H9 (cell line): Measurements from ENCODE around the gene UNC50. TPM values are rescaled to one million over a fixed set of nuclear protein-coding genes. Genes with fewer than 3 reads are reported as not detected.

Source experiments
- DNase-seq: peaks from one replicate; pipeline ENCODE4 v3.0.0-alpha.2; 2017
- H2AFZ ChIP-seq: one replicate; pipeline ENCODE4 v1.6.1; 2013; ENCODE audit warnings: mild to moderate bottlenecking, low read length, control low read depth, moderate library complexity
- H2AK5ac ChIP-seq: 2 replicates; pipeline ENCODE4 v1.6.1; 2013; ENCODE audit warnings: low read length, control low read depth, mixed read lengths; ENCODE audit not compliant: insufficient read length
- H2BK120ac ChIP-seq: one replicate; pipeline ENCODE4 v1.6.1; 2013; ENCODE audit warnings: low read depth, mild to moderate bottlenecking, low read length, control low read depth, inconsistent platforms; ENCODE audit not compliant: poor library complexity, severe bottlenecking
- H2BK12ac ChIP-seq: 2 replicates; pipeline ENCODE4 v1.6.1; 2013; ENCODE audit warnings: low read length, control low read depth, mixed read lengths, low read depth; ENCODE audit not compliant: insufficient read length
- H2BK15ac ChIP-seq: 2 replicates; pipeline ENCODE4 v1.6.1; 2013; ENCODE audit warnings: low read depth, low read length, control low read depth
- H2BK20ac ChIP-seq: one replicate; pipeline ENCODE4 v1.6.1; 2013; ENCODE audit warnings: low read depth, mild to moderate bottlenecking, low read length, control low read depth, inconsistent platforms; ENCODE audit not compliant: poor library complexity, severe bottlenecking
- H2BK5ac ChIP-seq: 2 replicates; pipeline ENCODE4 v1.6.1; 2013; ENCODE audit warnings: low read length, control low read depth, mixed read lengths; ENCODE audit not compliant: insufficient read length
- H3K14ac ChIP-seq: 2 replicates; pipeline ENCODE4 v1.6.1; 2013; ENCODE audit warnings: low read length, control low read depth; ENCODE audit not compliant: insufficient read depth
- H3K18ac ChIP-seq: 2 replicates; pipeline ENCODE4 v1.6.1; 2013; ENCODE audit warnings: low read depth, mild to moderate bottlenecking, mixed read lengths, low read length, control low read depth; ENCODE audit not compliant: insufficient read length
- H3K23ac ChIP-seq: 2 replicates; pipeline ENCODE4 v1.6.1; 2013; ENCODE audit warnings: low read length, control low read depth, mixed read lengths, low read depth; ENCODE audit not compliant: insufficient read length
- H3K23me2 ChIP-seq: 2 replicates; pipeline ENCODE4 v1.6.1; 2013; ENCODE audit warnings: low read depth, mild to moderate bottlenecking, mixed read lengths, low read length, control low read depth; ENCODE audit not compliant: insufficient read length, poor library complexity, severe bottlenecking
- H3K27ac ChIP-seq: 2 replicates; pipeline ENCODE4 v1.5.1; 2013; ENCODE audit warnings: low read length, control low read depth, mixed read lengths, low read depth; ENCODE audit not compliant: insufficient read length
- H3K27me3 ChIP-seq: 2 replicates; pipeline ENCODE4 v1.6.1; 2013; ENCODE audit warnings: low read length, control low read depth, inconsistent platforms; ENCODE audit not compliant: insufficient read depth
- H3K4ac ChIP-seq: 2 replicates; pipeline ENCODE4 v1.6.1; 2013; ENCODE audit warnings: low read depth, mild to moderate bottlenecking, control low read depth, inconsistent platforms, low read length, moderate library complexity
- H3K4me1 ChIP-seq: 2 replicates; pipeline ENCODE4 v1.6.1; 2013; ENCODE audit warnings: low read length, control low read depth, inconsistent platforms; ENCODE audit not compliant: insufficient read depth
- H3K4me2 ChIP-seq: 2 replicates; pipeline ENCODE4 v1.6.1; 2013; ENCODE audit warnings: low read length, control low read depth, mixed read lengths; ENCODE audit not compliant: insufficient read length, insufficient read depth
- H3K56ac ChIP-seq: 2 replicates; pipeline ENCODE4 v1.6.1; 2013; ENCODE audit warnings: low read depth, mild to moderate bottlenecking, mixed read lengths, low read length, control low read depth; ENCODE audit not compliant: insufficient read length
- H3K79me1 ChIP-seq: 2 replicates; pipeline ENCODE4 v1.6.1; 2013; ENCODE audit warnings: low read depth, mild to moderate bottlenecking, moderate library complexity, low read length, control low read depth, inconsistent platforms; ENCODE audit not compliant: insufficient read depth, poor library complexity, severe bottlenecking
- H3K79me2 ChIP-seq: 2 replicates; pipeline ENCODE4 v1.6.1; 2013; ENCODE audit warnings: low read length, control low read depth, inconsistent platforms; ENCODE audit not compliant: insufficient read depth
- H3K9ac ChIP-seq: 2 replicates; pipeline ENCODE4 v1.6.1; 2013; ENCODE audit warnings: low read length, control low read depth, mixed read lengths; ENCODE audit not compliant: insufficient read length; ENCODE audit errors: extremely low read depth
- H3K9me3 ChIP-seq: one replicate; pipeline ENCODE4 v1.6.1; 2013; ENCODE audit warnings: low read depth, low read length, inconsistent platforms; ENCODE audit not compliant: control insufficient read depth
- H3T11ph ChIP-seq: one replicate; pipeline ENCODE4 v1.6.1; 2013; ENCODE audit warnings: mild to moderate bottlenecking, low read length, control low read depth, inconsistent platforms
- H4K20me1 ChIP-seq: one replicate; pipeline ENCODE4 v1.6.1; 2013; ENCODE audit not compliant: control insufficient read depth, insufficient read length, insufficient read depth
- H4K5ac ChIP-seq: 2 replicates; pipeline ENCODE4 v1.6.1; 2013; ENCODE audit warnings: low read depth, mild to moderate bottlenecking, mixed read lengths, low read length, control low read depth; ENCODE audit not compliant: insufficient read length
- H4K8ac ChIP-seq: replicated peaks from 2 replicates; pipeline ENCODE4 v1.6.1; 2013; ENCODE audit warnings: low read length, control low read depth, mixed read lengths, low read depth; ENCODE audit not compliant: insufficient read length
- H4K91ac ChIP-seq: 2 replicates; pipeline ENCODE4 v1.6.1; 2013; ENCODE audit warnings: low read depth, mild to moderate bottlenecking, moderate library complexity, mixed read lengths, low read length, control low read depth; ENCODE audit not compliant: insufficient read length
- H3K27ac Mint-ChIP-seq, 3 experiments: 2 replicates in 2 of 3; 3 replicates in 1 of 3; pipeline ENCODE4 v1.8.0; 2020 to 2021; ENCODE audit warnings: mixed read lengths in 3 of 3, mild to moderate bottlenecking in 1 of 3, moderate library complexity in 1 of 3
- H3K27me3 Mint-ChIP-seq: 2 replicates; pipeline ENCODE4 v1.8.0; 2021; ENCODE audit warnings: low read depth, mild to moderate bottlenecking, moderate library complexity, mixed read lengths
- H3K36me3 Mint-ChIP-seq, 3 experiments: 2 replicates in 2 of 3; 3 replicates in 1 of 3; pipeline ENCODE4 v1.8.0; 2020 to 2021; ENCODE audit warnings: low read depth in 3 of 3, mixed read lengths in 3 of 3; ENCODE audit not compliant: insufficient read depth in 1 of 3
- H3K4me1 Mint-ChIP-seq, 2 experiments: 2 replicates each; pipeline ENCODE4 v1.8.0; 2020; ENCODE audit warnings: mixed read lengths in 2 of 2
- H3K4me3 Mint-ChIP-seq, 2 experiments: 2 replicates in 1 of 2; 3 replicates in 1 of 2; pipeline ENCODE4 v1.8.0; 2020 to 2021; ENCODE audit warnings: mild to moderate bottlenecking in 2 of 2, mixed read lengths in 2 of 2, moderate library complexity in 1 of 2
- H3K9me3 Mint-ChIP-seq, 2 experiments: 2 replicates in 1 of 2; 3 replicates in 1 of 2; pipeline ENCODE4 v1.8.0; 2020; ENCODE audit warnings: mild to moderate bottlenecking in 2 of 2, mixed read lengths in 2 of 2, moderate library complexity in 1 of 2
- WGBS: extraction: QIAGEN DNeasy Blood & Tissue Kit; methylation state at CpG from one replicate; pipeline ENCODE4 v1.1.7; 2013; ENCODE audit warnings: missing lambda C conversion rate, low lambda C conversion rate, mixed read lengths; ENCODE audit not compliant: insufficient read length; ENCODE audit errors: extremely low coverage; 5-methylcytosine and 5-hydroxymethylcytosine counted together
- total RNA-seq: library from RNA; stranded (reverse); gene quantifications from 2 replicates; pipeline ENCODE4 v1.2.1, GENCODE V29; 2021
- TF ChIP-seq, protein P1 (sequence below): fragments of 200-600 bp; sonication (generic); conservative IDR thresholded peaks from 3 replicates; pipeline ENCODE4 v1.8.0; 2021; ENCODE audit warnings: antibody characterized with exemption, mild to moderate bottlenecking

The UNC50 gene
- total RNA-seq, 1 experiment from 2014 or later: 35.4 TPM

DNA sequence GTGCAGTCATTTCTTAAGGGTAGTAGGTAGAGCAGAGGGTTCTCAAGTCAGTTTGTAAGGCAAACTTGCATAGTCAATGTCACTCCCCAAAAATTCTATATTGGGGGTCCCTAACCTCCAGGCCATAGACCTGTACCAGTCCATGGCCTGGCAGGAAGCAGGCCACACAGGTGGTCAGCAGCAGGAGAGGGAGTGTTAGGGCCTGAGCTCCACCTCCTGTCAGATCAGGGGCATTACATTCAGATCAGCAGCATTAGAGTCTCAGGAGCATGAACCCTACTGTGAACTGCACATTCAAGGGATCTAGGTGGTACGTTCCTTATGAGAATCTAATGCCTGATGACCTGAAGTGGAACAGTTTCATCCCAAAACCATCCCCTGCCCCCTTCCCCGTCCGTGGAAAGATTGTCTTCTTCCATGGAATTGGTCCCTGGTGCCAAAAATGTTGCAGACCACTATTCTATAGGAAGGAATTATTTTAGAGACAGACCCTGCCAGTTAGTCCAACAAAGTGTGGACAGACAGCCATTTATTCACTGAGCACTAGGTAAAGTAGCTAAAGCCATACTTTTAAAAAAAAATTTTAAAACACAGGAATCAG, 6.8 kb upstream of the UNC50 start:
- H3K9me3 Mint-ChIP-seq: no peaks in the 10 kb centered on the region
- Histone ChIP-seq H2BK120ac (no peak overlapping the region), H3K79me1 (no peaks in the 10 kb centered on the region), H2BK20ac (no peak overlapping the region), H3K9ac (no peak overlapping the region), H3K9me3 (no peaks in the 10 kb centered on the region), H3K27ac (no peak overlapping the region), H2AFZ (no peak overlapping the region), H2AK5ac (no peak overlapping the region), H4K8ac (no peak overlapping the region), H3K79me2 (peaks cover 6% of the 10 kb centered on the region; the same call in 1 of the 2 replicates), H4K91ac (no peak overlapping the region), H3K4me2 (no peak overlapping the region), H3T11ph (no peak overlapping the region), H3K23ac (no peak overlapping the region), H2BK15ac (no peak overlapping the region), H4K20me1 (no peaks in the 10 kb centered on the region), H2BK12ac (no peak overlapping the region), H3K4me1 (no peaks in the 10 kb centered on the region), H3K23me2 (no peaks in the 10 kb centered on the region), H3K4ac (no peak overlapping the region), H2BK5ac (no peak overlapping the region), H3K56ac (no peak overlapping the region), H4K5ac (no peak overlapping the region), H3K27me3 (no peaks in the 10 kb centered on the region), H3K18ac (no peak overlapping the region), H3K14ac (no peak overlapping the region)
- no peak overlapping the region for H3K4me3 Mint-ChIP-seq
- H3K27me3 Mint-ChIP-seq: no peaks in the 10 kb centered on the region
- H3K4me1 Mint-ChIP-seq: peaks cover 1 to 2% of the 10 kb centered on the region in 2 experiments
- no CpG with 5 or more reads among the region's 3 CpGs for WGBS
- DNase-seq: peak; percentile 57
- H3K27ac Mint-ChIP-seq: no peak overlapping the region
- peaks cover 5 to 46% (median 36%) of the 10 kb centered on the region in 3 experiments; a peak in 6 of 7 replicates for H3K36me3 Mint-ChIP-seq
- TF ChIP-seq, protein P1, sequence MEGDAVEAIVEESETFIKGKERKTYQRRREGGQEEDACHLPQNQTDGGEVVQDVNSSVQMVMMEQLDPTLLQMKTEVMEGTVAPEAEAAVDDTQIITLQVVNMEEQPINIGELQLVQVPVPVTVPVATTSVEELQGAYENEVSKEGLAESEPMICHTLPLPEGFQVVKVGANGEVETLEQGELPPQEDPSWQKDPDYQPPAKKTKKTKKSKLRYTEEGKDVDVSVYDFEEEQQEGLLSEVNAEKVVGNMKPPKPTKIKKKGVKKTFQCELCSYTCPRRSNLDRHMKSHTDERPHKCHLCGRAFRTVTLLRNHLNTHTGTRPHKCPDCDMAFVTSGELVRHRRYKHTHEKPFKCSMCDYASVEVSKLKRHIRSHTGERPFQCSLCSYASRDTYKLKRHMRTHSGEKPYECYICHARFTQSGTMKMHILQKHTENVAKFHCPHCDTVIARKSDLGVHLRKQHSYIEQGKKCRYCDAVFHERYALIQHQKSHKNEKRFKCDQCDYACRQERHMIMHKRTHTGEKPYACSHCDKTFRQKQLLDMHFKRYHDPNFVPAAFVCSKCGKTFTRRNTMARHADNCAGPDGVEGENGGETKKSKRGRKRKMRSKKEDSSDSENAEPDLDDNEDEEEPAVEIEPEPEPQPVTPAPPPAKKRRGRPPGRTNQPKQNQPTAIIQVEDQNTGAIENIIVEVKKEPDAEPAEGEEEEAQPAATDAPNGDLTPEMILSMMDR: peak; percentile 71
